HepG2 (cell line): Measurements from ENCODE around the gene RBM23. TPM values are rescaled to one million over a fixed set of nuclear protein-coding genes. Genes with fewer than 3 reads are reported as not detected.
"Not testable (repeated sequence)": the region's sequence is repeated elsewhere in the genome, so short reads cannot be mapped to it uniquely, and the experiment has no call there.

Experiments used
- BHLHE40 ChIP-seq: IDR thresholded peaks from 2 replicates; pipeline ENCODE4 v1.6.1; 2011; ENCODE audit warnings: low read length, improper control_type of control experiment
- GZF1 ChIP-seq: sonication (generic); formaldehyde crosslinking; IDR thresholded peaks from 2 replicates; pipeline ENCODE4 v1.5.1; 2020; ENCODE audit warnings: mild to moderate bottlenecking, missing genetic modification reagents
- HMG20A ChIP-seq: IDR thresholded peaks from 2 replicates; pipeline ENCODE4 v1.6.1; 2016; ENCODE audit warnings: borderline replicate concordance
- HNF4A ChIP-seq: sonication (generic); formaldehyde crosslinking; IDR thresholded peaks from 2 replicates; pipeline ENCODE4 v1.4.0; 2020; ENCODE audit warnings: missing genetic modification reagents
- KAT7 ChIP-seq: IDR thresholded peaks from 2 replicates; pipeline ENCODE4 v1.6.1; 2018; ENCODE audit warnings: borderline replicate concordance, missing compliant biosample characterization
- MTA1 ChIP-seq: sonication (generic); formaldehyde crosslinking; IDR thresholded peaks from 2 replicates; pipeline ENCODE4 v1.4.0; 2020; ENCODE audit warnings: missing genetic modification reagents, mild to moderate bottlenecking, borderline replicate concordance
- NCOA1 ChIP-seq: sonication (generic); formaldehyde crosslinking; IDR thresholded peaks from 2 replicates; pipeline ENCODE4 v1.9.0; 2021; ENCODE audit warnings: missing genetic modification reagents
- NONO ChIP-seq, 2 experiments: fragments of 450-650 bp in 1 of 2; sonication (generic) in 1 of 2; formaldehyde crosslinking in 1 of 2; IDR thresholded peaks in 1 of 2; conservative IDR thresholded peaks in 1 of 2; 2 replicates each; pipeline versions ENCODE4 v1.6.1 to v1.8.0; 2017 to 2022; ENCODE audit warnings: mild to moderate bottlenecking in 1 of 2, missing genetic modification reagents in 1 of 2, moderate library complexity in 1 of 2
- NR2F2 ChIP-seq: IDR thresholded peaks from 2 replicates; pipeline ENCODE4 v1.6.1; 2012; ENCODE audit warnings: low read depth, inconsistent platforms, borderline replicate concordance
- RBM39 ChIP-seq: fragments of 200-400 bp; formaldehyde crosslinking; IDR thresholded peaks from one replicate; pipeline ENCODE4 v1.6.1; 2018; ENCODE audit warnings: antibody characterized with exemption, mild to moderate bottlenecking, low read depth, low read length; ENCODE audit not compliant: poor library complexity, severe bottlenecking
- SMARCC2 ChIP-seq: fragments of 450-650 bp; IDR thresholded peaks from 2 replicates; pipeline ENCODE4 v1.6.1; 2017; ENCODE audit warnings: antibody characterized with exemption, mild to moderate bottlenecking
- TFAP4 ChIP-seq: sonication (generic); IDR thresholded peaks from 2 replicates; pipeline ENCODE4 v1.6.1; 2016; ENCODE audit warnings: low read depth, borderline replicate concordance
- ZIK1 ChIP-seq: sonication (generic); formaldehyde crosslinking; IDR thresholded peaks from 2 replicates; pipeline ENCODE4 v1.5.0; 2020; ENCODE audit warnings: mild to moderate bottlenecking, low read depth, missing genetic modification reagents, borderline replicate concordance
- ZNF232 ChIP-seq: sonication (generic); formaldehyde crosslinking; IDR thresholded peaks from 2 replicates; pipeline ENCODE4 v1.4.0; 2020; ENCODE audit warnings: missing genetic modification reagents, borderline replicate concordance
- ZNF326 ChIP-seq: sonication (generic); formaldehyde crosslinking; IDR thresholded peaks from 2 replicates; pipeline ENCODE4 v1.4.0; 2020; ENCODE audit warnings: missing genetic modification reagents, borderline replicate concordance
- ZNF563 ChIP-seq: sonication (generic); formaldehyde crosslinking; IDR thresholded peaks from 2 replicates; pipeline ENCODE4 v1.8.0; 2022; ENCODE audit warnings: mild to moderate bottlenecking, moderate library complexity, missing genetic modification reagents
- ZSCAN25 ChIP-seq: sonication (generic); formaldehyde crosslinking; IDR thresholded peaks from 2 replicates; pipeline ENCODE4 v1.8.0; 2022; ENCODE audit warnings: mild to moderate bottlenecking, missing genetic modification reagents
- polyA plus RNA-seq, 8 experiments: library from polyadenylated mRNA; depleted of rRNA in 3 of 8; stranded (reverse) in 7 of 8; unstranded in 1 of 8; fragments of >200 nt; fragmentation: Illumina TruSeq in 4 of 8; extraction: Trizol in 4 of 8; gene quantifications; 2 replicates each; pipeline versions ENCODE4 v1.2.1 to v1.2.3, GENCODE V29; 2011 to 2016; ENCODE audit warnings: low read depth in 4 of 8, missing spikeins in 1 of 8, mixed read lengths in 1 of 8; ENCODE audit not compliant: insufficient read depth in 1 of 8
- total RNA-seq, 5 experiments: library from RNA; depleted of rRNA; stranded (reverse); fragments of >200 nt; fragmentation: Illumina TruSeq; extraction: Trizol; gene quantifications; 2 replicates each; pipeline ENCODE4 v1.2.3, GENCODE V29; 2016; ENCODE audit warnings: low read depth in 1 of 5
- TF ChIP-seq, protein P1 (sequence below): sonication (generic); formaldehyde crosslinking; IDR thresholded peaks from 2 replicates; pipeline ENCODE4 v1.4.0; 2020; ENCODE audit warnings: missing genetic modification reagents
- TF ChIP-seq, protein P2 (sequence below): IDR thresholded peaks from 2 replicates; pipeline ENCODE4 v1.6.1; 2016; ENCODE audit warnings: missing genetic modification reagents, missing compliant biosample characterization
- TF ChIP-seq, protein P3 (sequence below): sonication (generic); formaldehyde crosslinking; IDR thresholded peaks from 2 replicates; pipeline ENCODE4 v1.4.0; 2020; ENCODE audit warnings: missing genetic modification reagents, borderline replicate concordance

Gene RBM23
- total and polyA plus RNA-seq, 2 of the 13 experiments (the other 11 are each of a cell fraction or from before 2014, with no cell fraction given): 1.5 to 2.1 TPM

GRCh38 chr14:22965916-22966782 is 47.2 kb upstream of the RBM23 start (continued):
- TF ChIP-seq NCOA1 (CRISPR knock-in tag) (peak; percentile 92), MTA1 (CRISPR knock-in tag) (peak; percentile 55; the same call in 1 of the 2 replicates), TFAP4 (peak; percentile 45; the same call in 1 of the 2 replicates), SMARCC2 (0 out of 2 replicates have a peak, but pooled peaks have one; percentile 7), ZNF563 (CRISPR knock-in tag) (peak; percentile 83; the same call in 1 of the 2 replicates), KAT7 (CRISPR knock-in tag) (peak; percentile 94), NR2F2 (0 out of 2 replicates have a peak, but pooled peaks have one; percentile 14), RBM39 (peak; percentile 44), ZIK1 (CRISPR knock-in tag) (0 out of 2 replicates have a peak, but pooled peaks have one; percentile 35), GZF1 (CRISPR knock-in tag) (0 out of 2 replicates have a peak, but pooled peaks have one; percentile 39), HNF4A (CRISPR knock-in tag) (peak; percentile 95), BHLHE40 (peak; percentile 54), ZNF326 (CRISPR knock-in tag) (peak; percentile 75; the same call in 1 of the 2 replicates), ZSCAN25 (CRISPR knock-in tag) (peak; percentile 65; the same call in 1 of the 2 replicates), HMG20A (CRISPR knock-in tag) (peak; percentile 50; the same call in 1 of the 2 replicates), NONO (CRISPR knock-in tag; conservative IDR thresholded peaks at IDR 0.05) (peak; percentile 91), ZNF232 (CRISPR knock-in tag) (peak; percentile 73; the same call in 1 of the 2 replicates)
- TF ChIP-seq, protein P1, sequence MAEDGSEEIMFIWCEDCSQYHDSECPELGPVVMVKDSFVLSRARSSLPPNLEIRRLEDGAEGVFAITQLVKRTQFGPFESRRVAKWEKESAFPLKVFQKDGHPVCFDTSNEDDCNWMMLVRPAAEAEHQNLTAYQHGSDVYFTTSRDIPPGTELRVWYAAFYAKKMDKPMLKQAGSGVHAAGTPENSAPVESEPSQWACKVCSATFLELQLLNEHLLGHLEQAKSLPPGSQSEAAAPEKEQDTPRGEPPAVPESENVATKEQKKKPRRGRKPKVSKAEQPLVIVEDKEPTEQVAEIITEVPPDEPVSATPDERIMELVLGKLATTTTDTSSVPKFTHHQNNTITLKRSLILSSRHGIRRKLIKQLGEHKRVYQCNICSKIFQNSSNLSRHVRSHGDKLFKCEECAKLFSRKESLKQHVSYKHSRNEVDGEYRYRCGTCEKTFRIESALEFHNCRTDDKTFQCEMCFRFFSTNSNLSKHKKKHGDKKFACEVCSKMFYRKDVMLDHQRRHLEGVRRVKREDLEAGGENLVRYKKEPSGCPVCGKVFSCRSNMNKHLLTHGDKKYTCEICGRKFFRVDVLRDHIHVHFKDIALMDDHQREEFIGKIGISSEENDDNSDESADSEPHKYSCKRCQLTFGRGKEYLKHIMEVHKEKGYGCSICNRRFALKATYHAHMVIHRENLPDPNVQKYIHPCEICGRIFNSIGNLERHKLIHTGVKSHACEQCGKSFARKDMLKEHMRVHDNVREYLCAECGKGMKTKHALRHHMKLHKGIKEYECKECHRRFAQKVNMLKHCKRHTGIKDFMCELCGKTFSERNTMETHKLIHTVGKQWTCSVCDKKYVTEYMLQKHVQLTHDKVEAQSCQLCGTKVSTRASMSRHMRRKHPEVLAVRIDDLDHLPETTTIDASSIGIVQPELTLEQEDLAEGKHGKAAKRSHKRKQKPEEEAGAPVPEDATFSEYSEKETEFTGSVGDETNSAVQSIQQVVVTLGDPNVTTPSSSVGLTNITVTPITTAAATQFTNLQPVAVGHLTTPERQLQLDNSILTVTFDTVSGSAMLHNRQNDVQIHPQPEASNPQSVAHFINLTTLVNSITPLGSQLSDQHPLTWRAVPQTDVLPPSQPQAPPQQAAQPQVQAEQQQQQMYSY: 0 out of 2 replicates have a peak, but pooled peaks have one; percentile 23
- TF ChIP-seq, protein P2, sequence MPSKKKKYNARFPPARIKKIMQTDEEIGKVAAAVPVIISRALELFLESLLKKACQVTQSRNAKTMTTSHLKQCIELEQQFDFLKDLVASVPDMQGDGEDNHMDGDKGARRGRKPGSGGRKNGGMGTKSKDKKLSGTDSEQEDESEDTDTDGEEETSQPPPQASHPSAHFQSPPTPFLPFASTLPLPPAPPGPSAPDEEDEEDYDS: peak; percentile 31; the same call in 1 of the 2 replicates
- TF ChIP-seq, protein P3, sequence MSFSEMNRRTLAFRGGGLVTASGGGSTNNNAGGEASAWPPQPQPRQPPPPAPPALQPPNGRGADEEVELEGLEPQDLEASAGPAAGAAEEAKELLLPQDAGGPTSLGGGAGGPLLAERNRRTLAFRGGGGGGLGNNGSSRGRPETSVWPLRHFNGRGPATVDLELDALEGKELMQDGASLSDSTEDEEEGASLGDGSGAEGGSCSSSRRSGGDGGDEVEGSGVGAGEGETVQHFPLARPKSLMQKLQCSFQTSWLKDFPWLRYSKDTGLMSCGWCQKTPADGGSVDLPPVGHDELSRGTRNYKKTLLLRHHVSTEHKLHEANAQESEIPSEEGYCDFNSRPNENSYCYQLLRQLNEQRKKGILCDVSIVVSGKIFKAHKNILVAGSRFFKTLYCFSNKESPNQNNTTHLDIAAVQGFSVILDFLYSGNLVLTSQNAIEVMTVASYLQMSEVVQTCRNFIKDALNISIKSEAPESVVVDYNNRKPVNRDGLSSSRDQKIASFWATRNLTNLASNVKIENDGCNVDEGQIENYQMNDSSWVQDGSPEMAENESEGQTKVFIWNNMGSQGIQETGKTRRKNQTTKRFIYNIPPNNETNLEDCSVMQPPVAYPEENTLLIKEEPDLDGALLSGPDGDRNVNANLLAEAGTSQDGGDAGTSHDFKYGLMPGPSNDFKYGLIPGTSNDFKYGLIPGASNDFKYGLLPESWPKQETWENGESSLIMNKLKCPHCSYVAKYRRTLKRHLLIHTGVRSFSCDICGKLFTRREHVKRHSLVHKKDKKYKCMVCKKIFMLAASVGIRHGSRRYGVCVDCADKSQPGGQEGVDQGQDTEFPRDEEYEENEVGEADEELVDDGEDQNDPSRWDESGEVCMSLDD (CRISPR knock-in tag): 0 out of 2 replicates have a peak, but pooled peaks have one; percentile 38
- not testable (repeated sequence) for TF ChIP-seq NONO (IDR thresholded peaks at IDR 0.05)
